ENCODE results near the gene HAP1. TPM values are rescaled to one million over a fixed set of nuclear protein-coding genes. Genes with fewer than 3 reads are reported as not detected.
"Not testable (repeated sequence)": the region's sequence is repeated elsewhere in the genome, so short reads cannot be mapped to it uniquely, and the experiment has no call there.

The HAP1 gene
- total RNA-seq, 1 donor from 2014 or later = 0.45 TPM

- Mint-ChIP-seq H3K4me3 (no peak overlapping the region), H3K36me3 (no peaks in the 10 kb centered on the region)
Observed at GRCh38 chr17:41678907-41679739, 55.3 kb downstream of the HAP1 start.

GRCh38 chr17:41678411-41678906 lies 56.0 kb downstream of the HAP1 start:
- H3K27me3 ChIP-seq = no peaks in the 10 kb centered on the region
- peaks cover 2% of the 10 kb centered on the region for H3K9me3 Mint-ChIP-seq
- H3K27me3 Mint-ChIP-seq (ENCODE audit: insufficient read depth, low read depth) = peaks cover 5% of the 10 kb centered on the region
- H2AFZ ChIP-seq (replicated peaks) = no peak overlapping the region
- H3K4me2 ChIP-seq = no peak overlapping the region
- no peaks in the 10 kb centered on the region for H3K36me3 Mint-ChIP-seq
- H3K79me2 ChIP-seq (ENCODE audit: low read depth) = no peaks in the 10 kb centered on the region
- TF ChIP-seq EZH2phosphoT487 (IDR thresholded peaks at IDR 0.05) (no peak), EZH2 (IDR thresholded peaks at IDR 0.05) (no peak), CTCF (IDR thresholded peaks at IDR 0.05) (no peak)
- no peaks in the 10 kb centered on the region for H3K36me3 ChIP-seq
- H3K27ac ChIP-seq = no peak overlapping the region
- peaks cover 30% of the 10 kb centered on the region for H3K4me1 Mint-ChIP-seq
- no peaks in the 10 kb centered on the region for H3K9me3 ChIP-seq (ENCODE audit: low read depth)
- no peak for DNase-seq (ENCODE audit: low spot score)
- no peak overlapping the region for H3K9ac ChIP-seq
- no peak overlapping the region for H3K4me3 Mint-ChIP-seq
- peaks cover 18% of the 10 kb centered on the region for H3K4me1 ChIP-seq
- H4K20me1 ChIP-seq (ENCODE audit: low read depth) = no peaks in the 10 kb centered on the region
- peaks cover 8% of the 10 kb centered on the region for H3F3A ChIP-seq (ENCODE audit: low read depth)
- H3K27ac Mint-ChIP-seq = no peak overlapping the region
- no peak overlapping the region for H3K4me3 ChIP-seq

More at GRCh38 chr17:41678907-41679739, 55.3 kb downstream of the HAP1 start:
- H3F3A ChIP-seq (ENCODE audit: low read depth) = peaks cover 8% of the 10 kb centered on the region
- H3K27me3 Mint-ChIP-seq (ENCODE audit: insufficient read depth, low read depth) = peaks cover 10% of the 10 kb centered on the region
- no peak overlapping the region for H3K27ac Mint-ChIP-seq
- no peaks in the 10 kb centered on the region for H3K36me3 ChIP-seq
- no peak overlapping the region for H2AFZ ChIP-seq (replicated peaks)
- H3K9me3 ChIP-seq (ENCODE audit: low read depth) = no peaks in the 10 kb centered on the region
- no peaks in the 10 kb centered on the region for H4K20me1 ChIP-seq (ENCODE audit: low read depth)
- no peaks in the 10 kb centered on the region for H3K79me2 ChIP-seq (ENCODE audit: low read depth)
- no peak for DNase-seq (ENCODE audit: low spot score)
- H3K27me3 ChIP-seq = no peaks in the 10 kb centered on the region
- no peak overlapping the region for H3K4me2 ChIP-seq
- no peak overlapping the region for H3K27ac ChIP-seq
- peaks cover 36% of the 10 kb centered on the region for H3K4me1 Mint-ChIP-seq
- TF ChIP-seq EZH2phosphoT487 (IDR thresholded peaks at IDR 0.05) (no peak), EZH2 (IDR thresholded peaks at IDR 0.05) (no peak), CTCF (IDR thresholded peaks at IDR 0.05) (peak; percentile 12)
- no peak overlapping the region for H3K4me3 ChIP-seq
- peaks cover 2% of the 10 kb centered on the region for H3K9me3 Mint-ChIP-seq
- H3K4me1 ChIP-seq = peaks cover 20% of the 10 kb centered on the region
- H3K9ac ChIP-seq = no peak overlapping the region

- no peaks in the 10 kb centered on the region for H3K36me3 Mint-ChIP-seq
- no peak overlapping the region for H3K27ac Mint-ChIP-seq
- no peak overlapping the region for H3K4me2 ChIP-seq
Observed at GRCh38 chr17:41676058-41676419, 58.4 kb downstream of the HAP1 start.

GRCh38 chr17:41675157-41676057 lies 59.0 kb downstream of the HAP1 start:
- not testable (repeated sequence) for DNase-seq (ENCODE audit: low spot score); H3K4me2 ChIP-seq; H3K27ac Mint-ChIP-seq

More at GRCh38 chr17:41676058-41676419, 58.4 kb downstream of the HAP1 start:
- Histone ChIP-seq H3K79me2 (ENCODE audit: low read depth) (no peaks in the 10 kb centered on the region), H3K9ac (no peak overlapping the region), H3K4me3 (no peak overlapping the region), H2AFZ (replicated peaks) (peak overlapping the region; percentile 24), H3K9me3 (ENCODE audit: low read depth) (no peaks in the 10 kb centered on the region), H3K27ac (no peak overlapping the region), H3K27me3 (no peaks in the 10 kb centered on the region), H3K36me3 (no peaks in the 10 kb centered on the region), H4K20me1 (ENCODE audit: low read depth) (no peaks in the 10 kb centered on the region), H3F3A (ENCODE audit: low read depth) (peaks cover 8% of the 10 kb centered on the region), H3K4me1 (peaks cover 16% of the 10 kb centered on the region)
- DNase-seq (ENCODE audit: low spot score) = no peak
- no peak for TF ChIP-seq EZH2 (IDR thresholded peaks at IDR 0.05)
- TF ChIP-seq EZH2phosphoT487 (IDR thresholded peaks at IDR 0.05) = no peak
- TF ChIP-seq CTCF (IDR thresholded peaks at IDR 0.05) = no peak
- peaks cover 5% of the 10 kb centered on the region for H3K27me3 Mint-ChIP-seq (ENCODE audit: insufficient read depth, low read depth)
- H3K4me3 Mint-ChIP-seq = no peak overlapping the region
- H3K4me1 Mint-ChIP-seq = peaks cover 20% of the 10 kb centered on the region
- peaks cover 2% of the 10 kb centered on the region for H3K9me3 Mint-ChIP-seq

More at GRCh38 chr17:41675157-41676057, 59.0 kb downstream of the HAP1 start:
- H3K27me3 ChIP-seq; H3K27ac ChIP-seq; H3K36me3 Mint-ChIP-seq; H3K4me1 ChIP-seq; H3K27me3 Mint-ChIP-seq (ENCODE audit: insufficient read depth, low read depth); H3K36me3 ChIP-seq; H4K20me1 ChIP-seq (ENCODE audit: low read depth); H3K4me3 Mint-ChIP-seq; H3F3A ChIP-seq (ENCODE audit: low read depth); H3K79me2 ChIP-seq (ENCODE audit: low read depth); H3K9me3 Mint-ChIP-seq; H3K9ac ChIP-seq; H3K4me3 ChIP-seq; H3K9me3 ChIP-seq (ENCODE audit: low read depth): not testable (repeated sequence)
- H3K4me1 Mint-ChIP-seq = peaks cover 16% of the 10 kb centered on the region
- H2AFZ ChIP-seq (replicated peaks) = peak overlapping the region; percentile 24
